GM12878 (cell line): Measurements from ENCODE around the gene HSD17B4. TPM values are rescaled to one million over a fixed set of nuclear protein-coding genes. Genes with fewer than 3 reads are reported as not detected.

Experiments used
- ASH2L ChIP-seq: fragments of 300-600, 200-600 bp; sonication (generic); IDR thresholded peaks from 2 replicates; pipeline ENCODE4 v1.6.1; 2017; ENCODE audit warnings: low read depth, mild to moderate bottlenecking, borderline replicate concordance
- CUX1 ChIP-seq: IDR thresholded peaks from 2 replicates; pipeline ENCODE4 v1.6.1; 2012; ENCODE audit warnings: improper control_type of control experiment, low read depth, low read length; ENCODE audit not compliant: insufficient replicate concordance
- POLR2A ChIP-seq: IDR thresholded peaks from 2 replicates; pipeline ENCODE4 v1.6.1; 2011; ENCODE audit warnings: low read depth, mild to moderate bottlenecking, low read length
- REST ChIP-seq: IDR thresholded peaks from 2 replicates; pipeline ENCODE4 v1.6.1; 2012; ENCODE audit warnings: mild to moderate bottlenecking, low read depth, low read length
- SRF ChIP-seq, 2 experiments: IDR thresholded peaks; 2 replicates each; pipeline ENCODE4 v1.6.1; 2011; ENCODE audit warnings: low read depth in 2 of 2, low read length in 2 of 2, mild to moderate bottlenecking in 1 of 2, moderate library complexity in 1 of 2
- TAF1 ChIP-seq: IDR thresholded peaks from 2 replicates; pipeline ENCODE4 v1.6.1; 2011; ENCODE audit warnings: mild to moderate bottlenecking, low read depth, low read length, borderline replicate concordance
- ZBTB40 ChIP-seq: fragments of 450-650 bp; IDR thresholded peaks from 2 replicates; pipeline ENCODE4 v1.6.1; 2016; ENCODE audit warnings: mild to moderate bottlenecking, moderate library complexity, borderline replicate concordance
- ZNF687 ChIP-seq: fragments of 450-650 bp; IDR thresholded peaks from 2 replicates; pipeline ENCODE4 v1.6.1; 2017; ENCODE audit warnings: mild to moderate bottlenecking, moderate library complexity
- polyA plus RNA-seq, 11 experiments: library from polyadenylated mRNA; depleted of rRNA in 4 of 11; unstranded in 6 of 11; stranded (reverse) in 5 of 11; fragments of >200 nt; fragmentation: Nextera tagmentation in 4 of 11; fragmentation: Illumina TruSeq in 1 of 11; extraction: Ambion mirVana in 4 of 11; extraction: Trizol in 1 of 11; gene quantifications; 1 replicate in 1 of 11; 2 replicates in 10 of 11; pipeline versions ENCODE4 v1.2.1 to v1.2.3, GENCODE V29; 2011 to 2016; ENCODE audit warnings: inconsistent platforms in 2 of 11, missing spikeins in 2 of 11, low read depth in 1 of 11
- total RNA-seq, 4 experiments: library from RNA; depleted of rRNA in 3 of 4; stranded (reverse); fragments of >200 nt in 3 of 4; fragmentation: Illumina TruSeq in 1 of 4; extraction: Trizol in 1 of 4; gene quantifications; 2 replicates each; pipeline versions ENCODE4 v1.2.1 to v1.2.3, GENCODE V29; 2013 to 2021

The HSD17B4 gene
- total and polyA plus RNA-seq, 10 of the 15 experiments (the other 5 are each of a cell fraction or from before 2014, with no cell fraction given) = 38.6 to 125 (median 93.0) TPM

- TF ChIP-seq CUX1 (no peak), ASH2L (no peak), TAF1 (no peak), REST (no peak), ZNF687 (no peak), POLR2A (no peak), SRF (IDR thresholded peaks at IDR 0.05; ENCODE audit: low read depth in 2 of 2, low read length in 2 of 2) (no peak), ZBTB40 (no peak)
- TF ChIP-seq, all 136 proteins: peak for 0
These were observed 736 bp upstream of the HSD17B4 start (continued) for GRCh38 chr5:119451561-119451960.
